ENCODE results near the gene ZNF324. TPM values are rescaled to one million over a fixed set of nuclear protein-coding genes. Genes with fewer than 3 reads are reported as not detected.

Gene ZNF324
- total RNA-seq, 2 experiments from 2014 or later = 13.8 to 15.8 TPM

DNA sequence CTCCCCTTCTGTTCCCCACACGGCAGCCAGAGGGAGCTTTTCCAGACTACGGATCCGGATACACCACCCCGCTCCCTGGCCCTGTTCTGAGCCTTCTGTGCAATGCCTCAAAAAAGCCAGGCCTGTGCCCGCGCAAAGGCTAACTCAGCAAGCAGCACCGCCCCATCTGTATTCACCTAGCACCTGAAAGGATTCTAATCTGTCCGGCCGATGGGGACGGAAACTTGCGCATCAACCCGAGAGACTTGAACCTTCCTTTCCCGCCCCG lies 52.1 kb downstream of the ZNF324 start:
- Mint-ChIP-seq H3K9me3 (ENCODE audit: insufficient read depth) (no peaks in the 10 kb centered on the region), H3K36me3 (ENCODE audit: low read depth) (peaks cover 25% of the 10 kb centered on the region), H3K27me3 (ENCODE audit: low read depth) (no peaks in the 10 kb centered on the region), H3K4me1 (ENCODE audit: low read depth) (peaks cover 46% of the 10 kb centered on the region), H3K27ac (peak overlapping the region; percentile 97), H3K4me3 (peak overlapping the region; percentile 96)
- ATAC-seq = peak; percentile 25
- CTCF ChIA-PET = interaction anchor here (0.7 to 5.6 kb wide), 19 partner anchors 9 to 211 kb away, joined by 3 to 94 read pairs (median 9); partner anchors contain the start of genes CHMP2A, TRIM28, UBE2M and ZNF446
- peak; percentile 69 for DNase-seq
- POLR2A ChIA-PET = interaction anchor here (1.0 to 3.9 kb wide), 8 partner anchors 10 to 335 kb away, joined by 3 to 31 read pairs (median 16); partner anchors contain the start of genes CHMP2A and TRIM28

GRCh38 chr19:58519355-58520256 lies 52.7 kb downstream of the ZNF324 start, which contains the start of gene ZBTB45:
ZBTB45 (minus strand) TSS chr19:58519810; CDS start chr19:58517673, 2,137 bp downstream.
- ATAC-seq (peak; percentile 88), DNase-seq (peak; percentile 93)
- no peaks in the 10 kb centered on the region for H3K27me3 Mint-ChIP-seq (ENCODE audit: low read depth)
- H3K4me1 Mint-ChIP-seq (ENCODE audit: low read depth) = peaks cover 41% of the 10 kb centered on the region
- POLR2A ChIA-PET = interaction anchor here (0.6 to 3.9 kb wide), 16 partner anchors 9 to 336 kb away, joined by 3 to 31 read pairs (median 5); partner anchors contain the start of genes CHMP2A, TRIM28, ZNF132 and ZNF446
- peak within 1 kb of the TSS; percentile 97 for H3K27ac Mint-ChIP-seq
- CTCF ChIA-PET = interaction anchor here (0.7 to 5.6 kb wide), 39 partner anchors 9 to 337 kb away, joined by 3 to 94 read pairs (median 5); partner anchors contain the start of genes CHMP2A, TRIM28, UBE2M and ZNF274
- H3K4me3 Mint-ChIP-seq = peak within 1 kb of the TSS; percentile 96
- peaks cover 23% of the 10 kb centered on the region for H3K36me3 Mint-ChIP-seq (ENCODE audit: low read depth)
- H3K9me3 Mint-ChIP-seq (ENCODE audit: insufficient read depth) = no peaks in the 10 kb centered on the region

- ChIA-PET CTCF (interaction anchor here (0.7 to 5.6 kb wide), 38 partner anchors 9 to 337 kb away, joined by 3 to 94 read pairs (median 5); partner anchors contain the start of genes CHMP2A, TRIM28, UBE2M and ZNF274), POLR2A (interaction anchor here (1.0 to 3.9 kb wide), 13 partner anchors 8 to 337 kb away, joined by 3 to 31 read pairs (median 5); partner anchors contain the start of genes CHMP2A, TRIM28, ZNF132 and ZNF446)
- peak overlapping the region; percentile 96 for H3K4me3 Mint-ChIP-seq
- H3K9me3 Mint-ChIP-seq (ENCODE audit: insufficient read depth) = no peaks in the 10 kb centered on the region
- peaks cover 20% of the 10 kb centered on the region for H3K36me3 Mint-ChIP-seq (ENCODE audit: low read depth)
- peak overlapping the region; percentile 97 for H3K27ac Mint-ChIP-seq
- no peaks in the 10 kb centered on the region for H3K27me3 Mint-ChIP-seq (ENCODE audit: low read depth)
- ATAC-seq (no peak), DNase-seq (no peak)
- H3K4me1 Mint-ChIP-seq (ENCODE audit: low read depth) = peaks cover 37% of the 10 kb centered on the region
Measured at GRCh38 chr19:58520257-58520599, 53.3 kb downstream of the ZNF324 start.

DNA sequence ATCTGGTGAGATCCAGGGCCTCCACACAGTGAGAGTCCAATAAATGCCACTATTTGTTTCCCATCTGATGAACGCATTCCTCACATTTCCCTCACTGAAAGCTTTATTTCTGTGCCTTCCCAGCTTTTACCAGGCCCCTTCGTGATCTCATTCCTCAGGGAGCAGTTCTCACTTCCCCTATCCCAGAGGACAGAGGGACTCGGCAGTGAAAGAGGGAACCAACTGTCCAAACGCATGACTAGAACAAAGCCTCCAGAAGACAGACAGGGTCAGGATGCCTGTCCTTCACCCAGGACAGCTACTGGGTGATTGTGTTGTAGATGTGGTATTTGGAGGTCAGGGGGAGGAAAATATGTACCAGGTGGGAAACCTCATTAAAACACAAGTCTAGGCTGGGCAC lies 54.8 kb downstream of the ZNF324 start:
- CTCF ChIA-PET = interaction anchor here (1.5 to 5.6 kb wide), 6 partner anchors 14 to 62 kb away, joined by 4 to 94 read pairs (median 44); partner anchors contain the start of genes CHMP2A and TRIM28
- DNase-seq (no peak), ATAC-seq (no peak)
- POLR2A ChIA-PET = interaction anchor here (1.2 to 3.5 kb wide), 2 partner anchors 23 to 54 kb away, joined by 4 to 18 read pairs; no protein-coding TSS in a partner anchor
- Mint-ChIP-seq H3K9me3 (ENCODE audit: insufficient read depth) (no peaks in the 10 kb centered on the region), H3K36me3 (ENCODE audit: low read depth) (peaks cover 9% of the 10 kb centered on the region), H3K4me3 (no peak overlapping the region), H3K27me3 (ENCODE audit: low read depth) (no peaks in the 10 kb centered on the region), H3K27ac (peak overlapping the region; percentile 28), H3K4me1 (ENCODE audit: low read depth) (peaks cover 27% of the 10 kb centered on the region)

DNA sequence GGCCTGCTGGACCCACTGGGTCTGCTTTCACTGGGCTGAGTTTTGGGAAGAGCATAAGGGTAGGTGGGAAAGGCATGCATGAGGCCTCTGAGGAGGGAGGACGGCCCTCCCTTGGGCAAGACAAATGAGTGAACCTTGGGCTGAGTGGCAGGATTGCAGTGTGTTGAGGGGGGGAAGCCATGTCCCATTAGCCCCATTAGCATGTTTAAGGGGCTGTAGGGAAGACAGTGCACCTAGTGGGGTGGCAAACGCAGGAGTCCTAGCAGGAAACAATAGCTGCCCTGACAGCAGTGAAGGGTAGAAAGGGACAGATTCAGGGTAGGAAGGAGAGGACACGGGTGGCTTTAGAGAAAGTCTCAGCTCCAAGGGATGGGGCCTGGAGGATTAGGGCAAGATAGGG lies 55.8 kb downstream of the ZNF324 start:
- Mint-ChIP-seq H3K4me3 (no peak overlapping the region), H3K27me3 (ENCODE audit: low read depth) (no peaks in the 10 kb centered on the region), H3K27ac (no peak overlapping the region), H3K4me1 (ENCODE audit: low read depth) (peaks cover 22% of the 10 kb centered on the region), H3K36me3 (ENCODE audit: low read depth) (peaks cover 7% of the 10 kb centered on the region), H3K9me3 (ENCODE audit: insufficient read depth) (no peaks in the 10 kb centered on the region)
- POLR2A ChIA-PET = no interaction called here
- CTCF ChIA-PET = interaction anchor here (1.2 kb wide), 2 partner anchors 53 to 58 kb away, joined by 3 to 4 read pairs; no protein-coding TSS in a partner anchor
- DNase-seq (no peak), ATAC-seq (no peak)

Other genes starting within 250 kb of the ZNF324 start
- 10 to 100 TPM; 48.1 to 56.2 TPM for gene ZNF544, start 238.2 kb upstream of the ZNF324 start, total RNA-seq
- gene ZNF8, start 188.1 kb upstream of the ZNF324 start, total RNA-seq = 1 to 10 TPM; 4.7 TPM
- gene ERVK3-1, start 161.7 kb upstream of the ZNF324 start, total RNA-seq = 10 to 100 TPM; 60.7 to 61.9 TPM
- 1 to 10 TPM; 4.8 to 5.2 TPM for gene ZSCAN22, start 140.1 kb upstream of the ZNF324 start, total RNA-seq
- gene A1BG, start 113.6 kb upstream of the ZNF324 start, total RNA-seq = 10 to 100 TPM; 14.9 to 17.5 TPM
- gene ZNF497, start 104.3 kb upstream of the ZNF324 start, total RNA-seq = 1 to 10 TPM; 1.5 to 1.7 TPM
- 1 to 10 TPM; 1.3 to 1.5 TPM for gene ZNF837, start 86.0 kb upstream of the ZNF324 start, total RNA-seq
- 1,000 to 10,000 TPM; 1,111 to 1,173 TPM for gene RPS5, start 79.8 kb upstream of the ZNF324 start, total RNA-seq
- under 1 TPM; 0.84 to 0.99 TPM for gene RNF225, start 71.4 kb upstream of the ZNF324 start, total RNA-seq
- 10 to 100 TPM in 1 of 2 experiments, 1 to 10 TPM in 1; 9.4 to 11.5 TPM for gene ZNF584, start 58.4 kb upstream of the ZNF324 start, total RNA-seq
- gene ZNF132, start 26.9 kb upstream of the ZNF324 start, total RNA-seq = 1 to 10 TPM; 5.1 to 6.0 TPM
- 10 to 100 TPM; 10.6 to 12.5 TPM for gene ZNF324B, start 15.5 kb upstream of the ZNF324 start, total RNA-seq
- gene ZNF446, start 9.3 kb downstream of the ZNF324 start, total RNA-seq = 1 to 10 TPM; 6.9 to 7.8 TPM
- gene SLC27A5, start 44.9 kb downstream of the ZNF324 start, total RNA-seq = 10 to 100 TPM; 12.2 to 14.4 TPM
- gene ZBTB45, start 52.7 kb downstream of the ZNF324 start, total RNA-seq = 10 to 100 TPM; 13.9 to 16.7 TPM
- 100 to 1,000 TPM; 476 to 528 TPM for gene TRIM28, start 77.0 kb downstream of the ZNF324 start, total RNA-seq
- gene CHMP2A, start 88.0 kb downstream of the ZNF324 start, total RNA-seq = 100 to 1,000 TPM; 108 to 114 TPM
- gene UBE2M, start 91.5 kb downstream of the ZNF324 start, total RNA-seq = 10 to 100 TPM; 80.7 to 94.1 TPM
- 10 to 100 TPM; 20.0 to 20.6 TPM for gene MZF1, start 106.3 kb downstream of the ZNF324 start, total RNA-seq

Measured in activated CD8-positive, alpha-beta T cell treated with anti-CD3 and anti-CD28 coated beads, Interleukin-2, amount 10 ng/mL, durations not matched to agents 7 days and 5 days (primary cell).